Smooth muscle cell (in vitro differentiated cells): ENCODE data around the gene USPL1. TPM values are rescaled to one million over a fixed set of nuclear protein-coding genes. Genes with fewer than 3 reads are reported as not detected.
"Not testable (repeated sequence)": the region's sequence is repeated elsewhere in the genome, so short reads cannot be mapped to it uniquely, and the experiment has no call there.

Experiments used
- DNase-seq: peaks from one replicate; lab custom pipeline; 2025; ENCODE audit not compliant: unreplicated experiment; lab: John Stamatoyannopoulos, UW
- H2AFZ ChIP-seq: fragments of 200-600 bp; sonication (generic); 2 replicates; pipeline ENCODE4 v1.6.0; 2016; ENCODE audit warnings: antibody characterized with exemption, low read depth, mild to moderate bottlenecking
- H3F3A ChIP-seq: fragments of 200-600 bp; sonication (generic); 2 replicates; pipeline ENCODE4 v1.6.0; 2017; ENCODE audit warnings: antibody characterized with exemption, low read depth
- H3K27ac ChIP-seq: fragments of 200-600 bp; sonication (generic); 2 replicates; pipeline ENCODE4 v1.5.1; 2016; ENCODE audit warnings: low read depth, mild to moderate bottlenecking
- H3K27me3 ChIP-seq: fragments of 200-600 bp; sonication (generic); 2 replicates; pipeline ENCODE4 v1.6.1; 2016; ENCODE audit warnings: low read depth, mild to moderate bottlenecking
- H3K36me3 ChIP-seq: fragments of 200-600 bp; sonication (generic); 2 replicates; pipeline ENCODE4 v1.5.1; 2016; ENCODE audit warnings: low read depth
- H3K4me1 ChIP-seq: fragments of 200-600 bp; sonication (generic); 2 replicates; pipeline ENCODE4 v1.5.1; 2016; ENCODE audit warnings: low read depth
- H3K4me2 ChIP-seq: fragments of 200-600 bp; sonication (generic); 2 replicates; pipeline ENCODE4 v1.6.0; 2016; ENCODE audit warnings: mild to moderate bottlenecking
- H3K4me3 ChIP-seq: fragments of 200-600 bp; sonication (generic); 2 replicates; pipeline ENCODE4 v1.5.1; 2016; ENCODE audit warnings: mild to moderate bottlenecking
- H3K79me2 ChIP-seq: fragments of 200-600 bp; sonication (generic); 2 replicates; pipeline ENCODE4 v1.6.0; 2016; ENCODE audit warnings: low read depth, mild to moderate bottlenecking
- H3K9ac ChIP-seq: fragments of 200-600 bp; sonication (generic); 2 replicates; pipeline ENCODE4 v1.6.0; 2016; ENCODE audit warnings: low read depth
- H3K9me3 ChIP-seq: fragments of 200-600 bp; sonication (generic); replicated peaks from 2 replicates; pipeline ENCODE4 v1.5.1; 2016; ENCODE audit warnings: low read depth
- H4K20me1 ChIP-seq: fragments of 200-600 bp; sonication (generic); 2 replicates; pipeline ENCODE4 v1.6.0; 2016; ENCODE audit warnings: low read depth
- WGBS: methylation state at CpG from one replicate; pipeline ENCODE4 v1.1.7; 2016; ENCODE audit warnings: low lambda C conversion rate; 5-methylcytosine and 5-hydroxymethylcytosine counted together
- polyA plus RNA-seq: library from polyadenylated mRNA; unstranded; fragments of >200 nt; fragmentation: Nextera tagmentation; extraction: Ambion mirVana; gene quantifications from 2 replicates; pipeline ENCODE4 v1.2.1, GENCODE V29; 2016
- total RNA-seq: library from RNA; depleted of rRNA; stranded (reverse); fragments of >200 nt; gene quantifications from 2 replicates; pipeline ENCODE4 v1.2.3, GENCODE V29; 2014
- TF ChIP-seq, protein P1 (sequence below): fragments of 200-600 bp; sonication (generic); IDR thresholded peaks from 2 replicates; pipeline ENCODE4 v1.5.1; 2017; ENCODE audit warnings: borderline replicate concordance, mild to moderate bottlenecking, antibody characterized with exemption; ENCODE audit not compliant: insufficient read depth, poor library complexity, severe bottlenecking

The USPL1 gene
- total and polyA plus RNA-seq, 2 experiments from 2014 or later: 12.3 to 33.3 TPM

DNA sequence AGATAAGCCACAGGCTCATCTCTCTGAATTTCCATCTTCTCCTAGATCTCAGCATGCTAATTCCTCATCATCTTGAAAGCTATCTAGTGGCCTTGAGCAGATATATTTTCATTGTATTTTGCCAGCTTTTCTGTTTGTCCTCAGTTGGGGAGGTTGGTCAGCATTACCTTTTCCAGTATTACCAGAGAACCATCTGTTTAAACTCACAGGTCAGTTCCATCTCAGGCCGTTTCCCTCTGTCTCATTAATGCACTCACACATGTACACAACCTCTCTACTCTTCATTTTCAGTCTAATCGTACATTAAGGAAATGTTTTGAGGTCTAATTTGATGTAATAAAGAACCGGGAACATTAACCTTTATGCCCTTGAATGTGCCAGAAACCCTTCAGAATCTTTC is 29.7 kb downstream of the USPL1 start:
- Histone ChIP-seq H3K27ac (no peak overlapping the region), H4K20me1 (peaks cover 61% of the 10 kb centered on the region), H3K9ac (no peak overlapping the region), H3K4me2 (no peak overlapping the region), H3K36me3 (peaks cover 35% of the 10 kb centered on the region), H3K4me1 (no peaks in the 10 kb centered on the region), H3K79me2 (peaks cover 3% of the 10 kb centered on the region), H3K9me3 (no peaks in the 10 kb centered on the region), H3F3A (no peaks in the 10 kb centered on the region), H3K4me3 (no peak overlapping the region), H2AFZ (no peak overlapping the region), H3K27me3 (no peaks in the 10 kb centered on the region)
- WGBS: 98% methylated on average over 3 of the region's 3 CpGs
- no peak for DNase-seq
- TF ChIP-seq, protein P1, sequence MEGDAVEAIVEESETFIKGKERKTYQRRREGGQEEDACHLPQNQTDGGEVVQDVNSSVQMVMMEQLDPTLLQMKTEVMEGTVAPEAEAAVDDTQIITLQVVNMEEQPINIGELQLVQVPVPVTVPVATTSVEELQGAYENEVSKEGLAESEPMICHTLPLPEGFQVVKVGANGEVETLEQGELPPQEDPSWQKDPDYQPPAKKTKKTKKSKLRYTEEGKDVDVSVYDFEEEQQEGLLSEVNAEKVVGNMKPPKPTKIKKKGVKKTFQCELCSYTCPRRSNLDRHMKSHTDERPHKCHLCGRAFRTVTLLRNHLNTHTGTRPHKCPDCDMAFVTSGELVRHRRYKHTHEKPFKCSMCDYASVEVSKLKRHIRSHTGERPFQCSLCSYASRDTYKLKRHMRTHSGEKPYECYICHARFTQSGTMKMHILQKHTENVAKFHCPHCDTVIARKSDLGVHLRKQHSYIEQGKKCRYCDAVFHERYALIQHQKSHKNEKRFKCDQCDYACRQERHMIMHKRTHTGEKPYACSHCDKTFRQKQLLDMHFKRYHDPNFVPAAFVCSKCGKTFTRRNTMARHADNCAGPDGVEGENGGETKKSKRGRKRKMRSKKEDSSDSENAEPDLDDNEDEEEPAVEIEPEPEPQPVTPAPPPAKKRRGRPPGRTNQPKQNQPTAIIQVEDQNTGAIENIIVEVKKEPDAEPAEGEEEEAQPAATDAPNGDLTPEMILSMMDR: no peak

DNA sequence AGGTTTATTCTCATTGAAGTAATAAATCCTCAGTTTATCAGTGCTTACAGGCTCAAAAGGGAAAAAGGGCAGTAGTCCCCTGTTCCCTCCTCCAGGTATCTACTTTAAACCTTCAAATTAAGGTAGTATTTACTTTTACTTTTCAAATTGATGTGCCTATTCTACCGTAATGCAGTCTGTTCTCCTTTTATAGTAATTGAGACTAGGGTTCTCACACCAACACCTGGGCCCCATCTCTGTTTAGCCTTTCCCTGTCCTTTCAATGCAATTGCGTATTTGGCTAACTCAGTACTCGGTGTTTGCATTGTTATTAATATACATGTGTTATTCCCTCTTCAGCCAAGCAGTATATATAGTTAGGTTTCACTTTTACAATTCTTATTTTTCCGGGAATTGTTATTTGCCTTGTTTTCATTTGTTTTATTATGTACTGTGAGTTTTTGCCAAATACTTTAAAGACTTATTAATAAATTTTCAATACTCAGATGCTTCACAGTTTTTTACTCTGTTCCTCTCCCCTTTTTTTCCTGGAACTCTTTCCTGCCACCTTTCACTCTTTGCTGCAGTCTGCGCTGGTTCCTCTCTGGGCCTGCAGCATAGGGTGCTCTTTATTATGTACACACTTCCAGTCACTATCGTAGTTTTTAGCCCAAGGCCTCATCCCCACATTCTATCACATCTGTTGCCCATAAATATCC is 30.3 kb downstream of the USPL1 start:
- Histone ChIP-seq H3K4me2 (no peak overlapping the region), H3F3A (no peaks in the 10 kb centered on the region), H3K27ac (no peak overlapping the region), H3K27me3 (no peaks in the 10 kb centered on the region), H4K20me1 (peaks cover 58% of the 10 kb centered on the region), H3K36me3 (peaks cover 31% of the 10 kb centered on the region), H2AFZ (no peak overlapping the region), H3K4me3 (no peak overlapping the region), H3K79me2 (peaks cover 3% of the 10 kb centered on the region), H3K9me3 (no peaks in the 10 kb centered on the region), H3K9ac (no peak overlapping the region), H3K4me1 (no peaks in the 10 kb centered on the region)
- WGBS: 96% methylated on average over 6 of the region's 6 CpGs
- TF ChIP-seq, protein P1: no peak
- DNase-seq: no peak

DNA sequence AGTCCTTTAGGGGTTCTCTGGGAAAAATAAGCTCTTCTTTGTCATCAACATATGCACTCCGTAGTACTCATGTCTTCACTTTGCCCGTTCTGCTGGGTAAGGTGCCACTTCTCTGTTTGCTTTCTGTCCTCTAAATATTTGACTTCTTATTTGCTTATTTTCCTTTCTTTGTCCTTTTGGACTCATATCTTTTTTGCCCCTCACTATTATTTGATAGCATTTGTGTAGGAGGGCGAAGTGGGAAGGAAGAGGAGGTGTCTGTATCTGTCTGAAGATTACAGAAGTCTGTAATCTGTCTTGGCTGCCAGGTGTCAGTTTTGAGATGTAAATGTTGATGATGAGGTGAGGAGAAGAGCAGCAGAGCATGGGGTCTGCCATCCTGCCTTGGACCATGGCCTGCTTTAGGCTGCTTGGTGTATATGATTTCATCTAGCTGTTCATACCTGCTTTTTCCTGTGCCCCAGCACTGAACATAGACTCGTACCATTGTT is 30.8 kb downstream of the USPL1 start:
- Histone ChIP-seq H3K27me3 (no peaks in the 10 kb centered on the region), H3K9me3 (no peaks in the 10 kb centered on the region), H3F3A (no peaks in the 10 kb centered on the region), H3K9ac (no peak overlapping the region), H3K4me2 (no peak overlapping the region), H3K4me3 (no peak overlapping the region), H3K79me2 (no peaks in the 10 kb centered on the region), H3K4me1 (no peaks in the 10 kb centered on the region), H2AFZ (no peak overlapping the region), H3K36me3 (peaks cover 27% of the 10 kb centered on the region), H3K27ac (no peak overlapping the region), H4K20me1 (peaks cover 57% of the 10 kb centered on the region)
- TF ChIP-seq, protein P1: no peak
- 93% methylated on average over 4 of the region's 4 CpGs for WGBS
- no peak for DNase-seq

DNA sequence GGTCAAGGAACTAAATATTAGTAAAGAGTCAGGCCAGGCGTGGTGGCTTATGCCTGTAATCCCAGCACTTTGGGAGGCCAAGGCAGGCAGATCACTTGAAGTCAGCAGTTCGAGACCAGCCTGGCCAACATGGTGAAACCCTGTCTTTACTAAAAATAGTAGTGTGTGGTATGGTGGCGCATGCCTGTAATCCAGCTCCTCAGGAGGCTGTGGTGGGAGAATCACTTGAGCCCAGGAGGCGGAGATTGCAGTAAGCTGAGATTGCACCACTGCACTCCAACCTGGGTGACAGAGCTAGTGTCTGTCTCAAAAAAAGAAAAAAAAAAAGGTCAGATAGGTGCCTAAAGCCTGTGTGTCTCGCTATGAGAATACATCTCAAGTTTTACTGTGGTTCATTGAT is 33.9 kb downstream of the USPL1 start:
- DNase-seq, H3K27ac ChIP-seq, H3K79me2 ChIP-seq, H3K4me3 ChIP-seq, H3F3A ChIP-seq, H2AFZ ChIP-seq, H3K9ac ChIP-seq, H3K4me1 ChIP-seq, H3K9me3 ChIP-seq, H3K4me2 ChIP-seq, H3K27me3 ChIP-seq: not testable (repeated sequence)
- Histone ChIP-seq H3K36me3 (peaks cover 27% of the 10 kb centered on the region), H4K20me1 (peaks cover 51% of the 10 kb centered on the region)
- 70% methylated on average over 5 of the region's 5 CpGs for WGBS
